KMS-11 (cell line): ENCODE measurements around the gene PLPP1.

Source experiments
- H2AFZ ChIP-seq: fragments of 200-600 bp; sonication (generic); 2 replicates; pipeline ENCODE4 v1.6.1; 2016; ENCODE audit warnings: antibody characterized with exemption, mixed run types, low read depth
- H3K27ac ChIP-seq: fragments of 200-600 bp; sonication (generic); 2 replicates; pipeline ENCODE4 v1.6.1; 2016; ENCODE audit warnings: mild to moderate bottlenecking, mixed run types
- H3K27me3 ChIP-seq: fragments of 200-600 bp; sonication (generic); 2 replicates; pipeline ENCODE4 v1.6.1; 2017; ENCODE audit warnings: mild to moderate bottlenecking, low read depth, mixed run types, moderate library complexity; ENCODE audit not compliant: insufficient read depth
- H3K36me3 ChIP-seq: fragments of 200-600 bp; sonication (generic); 2 replicates; pipeline ENCODE4 v1.6.1; 2017; ENCODE audit warnings: mild to moderate bottlenecking, mixed run types; ENCODE audit not compliant: insufficient read depth
- H3K4me1 ChIP-seq: fragments of 200-600 bp; sonication (generic); 2 replicates; pipeline ENCODE4 v1.6.1; 2016; ENCODE audit warnings: mild to moderate bottlenecking, low read depth, mixed run types; ENCODE audit not compliant: poor library complexity, severe bottlenecking
- H3K4me2 ChIP-seq: fragments of 200-600 bp; sonication (generic); 2 replicates; pipeline ENCODE4 v1.7.0; 2016; ENCODE audit warnings: mild to moderate bottlenecking, mixed run types
- H3K4me3 ChIP-seq: fragments of 200-600 bp; sonication (generic); IDR thresholded peaks from 2 replicates; pipeline ENCODE4 v1.6.1; 2017; ENCODE audit warnings: low read depth, low read length, mixed read lengths; ENCODE audit not compliant: insufficient read depth
- H3K79me2 ChIP-seq: fragments of 200-600 bp; sonication (generic); 2 replicates; pipeline ENCODE4 v1.6.1; 2016; ENCODE audit warnings: low read depth, mixed run types; ENCODE audit not compliant: insufficient read depth
- H3K9ac ChIP-seq: fragments of 200-600 bp; sonication (generic); 2 replicates; pipeline ENCODE4 v1.6.1; 2016; ENCODE audit warnings: mild to moderate bottlenecking, mixed run types
- H4K20me1 ChIP-seq: fragments of 200-600 bp; sonication (generic); 2 replicates; pipeline ENCODE4 v1.6.1; 2016; ENCODE audit warnings: mild to moderate bottlenecking, mixed run types; ENCODE audit not compliant: insufficient read depth
- CTCF ChIP-seq: fragments of 200-600 bp; sonication (generic); conservative IDR thresholded peaks from 2 replicates; pipeline ENCODE4 v1.6.1; 2017; ENCODE audit warnings: low read depth, mild to moderate bottlenecking, antibody characterized with exemption, low read length, moderate library complexity, mixed read lengths

Gene PLPP1

DNA sequence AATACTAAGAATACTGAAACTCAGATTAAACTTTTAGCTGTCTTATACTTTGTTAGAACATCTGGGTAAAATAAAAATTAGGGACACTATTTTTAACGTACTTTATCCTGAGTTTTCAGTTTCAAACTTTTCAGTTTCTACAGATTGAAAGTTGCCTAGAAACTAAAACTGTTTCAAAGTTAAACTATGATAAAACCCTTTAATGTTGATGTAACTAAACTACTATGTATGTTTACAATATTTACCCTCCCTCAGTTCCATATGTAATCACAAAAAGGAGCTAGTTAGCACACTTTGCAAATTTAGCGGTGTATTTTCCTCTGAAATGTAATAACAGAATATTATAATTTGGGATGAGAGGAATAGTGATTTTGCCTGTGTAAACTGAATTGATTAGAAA, 121.1 kb downstream of the PLPP1 start:
- H3K27me3 ChIP-seq = no peaks in the 10 kb centered on the region
- H4K20me1 ChIP-seq = no peaks in the 10 kb centered on the region
- peak overlapping the region; percentile 73 for H3K27ac ChIP-seq
- peaks cover 20% of the 10 kb centered on the region; the same call in 1 of the 2 replicates for H3K79me2 ChIP-seq
- no peak overlapping the region for H2AFZ ChIP-seq
- H3K4me1 ChIP-seq = peaks cover 97% of the 10 kb centered on the region
- no peak for TF ChIP-seq CTCF
- no peak overlapping the region for H3K4me3 ChIP-seq
- H3K4me2 ChIP-seq = peak overlapping the region; percentile 89
- 0 out of 2 replicates have a peak, but pooled peaks cover 5% of the 10 kb centered on the region for H3K36me3 ChIP-seq
- peak overlapping the region; percentile 12; the same call in 1 of the 2 replicates for H3K9ac ChIP-seq

GRCh38 chr5:55411876-55412275, 122.9 kb downstream of the PLPP1 start:
- H3K4me1 ChIP-seq = peaks cover 94% of the 10 kb centered on the region
- H3K27me3 ChIP-seq = no peaks in the 10 kb centered on the region
- H3K4me3 ChIP-seq = no peak overlapping the region
- no peaks in the 10 kb centered on the region for H4K20me1 ChIP-seq
- H2AFZ ChIP-seq = no peak overlapping the region
- TF ChIP-seq CTCF = no peak
- H3K9ac ChIP-seq = no peak overlapping the region
- peak overlapping the region; percentile 73 for H3K27ac ChIP-seq
- H3K79me2 ChIP-seq = peaks cover 13% of the 10 kb centered on the region; the same call in 1 of the 2 replicates
- H3K4me2 ChIP-seq = peak overlapping the region; percentile 89
- H3K36me3 ChIP-seq = 0 out of 2 replicates have a peak, but pooled peaks cover 5% of the 10 kb centered on the region

GRCh38 chr5:55410845-55411244, 123.9 kb downstream of the PLPP1 start:
- peak overlapping the region; percentile 73 for H3K27ac ChIP-seq
- H3K4me3 ChIP-seq = no peak overlapping the region
- peaks cover 9% of the 10 kb centered on the region; the same call in 1 of the 2 replicates for H3K79me2 ChIP-seq
- H3K9ac ChIP-seq = no peak overlapping the region
- H3K36me3 ChIP-seq = peaks cover 7% of the 10 kb centered on the region; the same call in 1 of the 2 replicates
- H4K20me1 ChIP-seq = no peaks in the 10 kb centered on the region
- H2AFZ ChIP-seq = no peak overlapping the region
- no peak for TF ChIP-seq CTCF
- no peaks in the 10 kb centered on the region for H3K27me3 ChIP-seq
- peaks cover 86% of the 10 kb centered on the region for H3K4me1 ChIP-seq
- peak overlapping the region; percentile 89 for H3K4me2 ChIP-seq

DNA sequence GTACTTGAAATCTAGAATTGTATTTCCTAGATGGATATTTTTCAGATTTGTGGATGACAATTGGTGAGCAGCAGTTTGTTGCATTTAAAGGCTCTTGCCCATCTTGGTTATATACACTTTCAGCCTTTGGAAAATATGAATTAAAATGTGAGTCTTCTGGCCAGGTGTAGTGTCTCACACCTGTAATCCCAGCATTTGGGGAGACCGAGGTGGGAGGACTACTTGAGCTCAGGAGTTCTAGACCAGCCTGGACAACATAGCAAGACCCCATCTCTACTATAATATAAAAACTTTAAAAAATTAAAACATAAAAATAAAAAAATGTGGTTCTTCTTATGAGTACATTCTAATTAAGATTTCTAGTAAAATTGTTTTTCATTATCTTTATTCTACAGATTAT, 125.0 kb downstream of the PLPP1 start:
- no peak overlapping the region for H3K4me3 ChIP-seq
- no peak overlapping the region for H3K4me2 ChIP-seq
- H3K27ac ChIP-seq = no peak overlapping the region
- H3K4me1 ChIP-seq = peaks cover 76% of the 10 kb centered on the region
- TF ChIP-seq CTCF = no peak
- peaks cover 2% of the 10 kb centered on the region; the same call in 1 of the 2 replicates for H3K79me2 ChIP-seq
- H3K9ac ChIP-seq = no peak overlapping the region
- H4K20me1 ChIP-seq = no peaks in the 10 kb centered on the region
- no peaks in the 10 kb centered on the region for H3K27me3 ChIP-seq
- no peak overlapping the region for H2AFZ ChIP-seq
- peaks cover 3% of the 10 kb centered on the region; the same call in 1 of the 2 replicates for H3K36me3 ChIP-seq
